ENCODE measurements around the gene CFAP46. TPM values are rescaled to one million over a fixed set of nuclear protein-coding genes. Genes with fewer than 3 reads are reported as not detected.

The CFAP46 gene
- total RNA-seq, 1 experiment from 2014 or later, result 3.3 TPM

GRCh38 chr10:132820056-132820455 lies 122.3 kb downstream of the CFAP46 start (continued):
- TF ChIP-seq ZNF263 (CRISPR knock-in tag; IDR thresholded peaks at IDR 0.05; ENCODE audit: low read depth) (no peak), PRDM15 (CRISPR knock-in tag; IDR thresholded peaks at IDR 0.05) (no peak), ZNF512 (CRISPR knock-in tag; IDR thresholded peaks at IDR 0.05; ENCODE audit: borderline replicate concordance) (no peak), FOXK1 (CRISPR knock-in tag; IDR thresholded peaks at IDR 0.05) (no peak), PRRX2 (CRISPR knock-in tag; IDR thresholded peaks at IDR 0.05) (no peak)

- no peak overlapping the region for H3K27ac Mint-ChIP-seq
- no peak for DNase-seq (ENCODE audit: low spot score)
- ChIA-PET CTCF (no interaction called here), POLR2A (no interaction called here)
- H3K4me1 Mint-ChIP-seq, result no peaks in the 10 kb centered on the region
- no peak for ATAC-seq
- peaks cover 6% of the 10 kb centered on the region for H3K27me3 Mint-ChIP-seq (ENCODE audit: low read depth)
- peaks cover 16% of the 10 kb centered on the region for H3K9me3 Mint-ChIP-seq
- H3K36me3 Mint-ChIP-seq, result peaks cover 7% of the 10 kb centered on the region
- TF ChIP-seq HMGA2 (CRISPR knock-in tag; IDR thresholded peaks at IDR 0.05) (no peak), TCF7 (CRISPR knock-in tag; IDR thresholded peaks at IDR 0.05; ENCODE audit: low read depth) (no peak), RORB (CRISPR knock-in tag; IDR thresholded peaks at IDR 0.05) (no peak), ZNF423 (CRISPR knock-in tag; IDR thresholded peaks at IDR 0.05) (no peak), MLX (CRISPR knock-in tag; IDR thresholded peaks at IDR 0.05) (no peak), ZNF281 (CRISPR knock-in tag; IDR thresholded peaks at IDR 0.05) (no peak), E2F4 (CRISPR knock-in tag; IDR thresholded peaks at IDR 0.05; ENCODE audit: borderline replicate concordance, low read depth) (no peak), MYBL2 (CRISPR knock-in tag; IDR thresholded peaks at IDR 0.05) (no peak), FOXJ3 (CRISPR knock-in tag; IDR thresholded peaks at IDR 0.05; ENCODE audit: borderline replicate concordance) (no peak), ELF4 (CRISPR knock-in tag; IDR thresholded peaks at IDR 0.05; ENCODE audit: low read depth) (no peak), ZNF512 (CRISPR knock-in tag; IDR thresholded peaks at IDR 0.05; ENCODE audit: borderline replicate concordance) (no peak), USF1 (CRISPR knock-in tag; IDR thresholded peaks at IDR 0.05) (no peak), MAX (CRISPR knock-in tag; IDR thresholded peaks at IDR 0.05) (no peak), KAT7 (CRISPR knock-in tag; IDR thresholded peaks at IDR 0.05; ENCODE audit: borderline replicate concordance) (no peak), E2F1 (CRISPR knock-in tag; IDR thresholded peaks at IDR 0.05) (no peak), NFATC4 (CRISPR knock-in tag; IDR thresholded peaks at IDR 0.05) (no peak)
- H3K4me3 Mint-ChIP-seq, result no peak overlapping the region
These were observed 124.6 kb downstream of the CFAP46 start for GRCh38 chr10:132817701-132818211.
